ENCODE results near the gene HSP90AA1.

GRCh38 chr14:102089621-102090343 is 2.9 kb upstream of the HSP90AA1 start:
- TF ChIP-seq, protein P1, sequence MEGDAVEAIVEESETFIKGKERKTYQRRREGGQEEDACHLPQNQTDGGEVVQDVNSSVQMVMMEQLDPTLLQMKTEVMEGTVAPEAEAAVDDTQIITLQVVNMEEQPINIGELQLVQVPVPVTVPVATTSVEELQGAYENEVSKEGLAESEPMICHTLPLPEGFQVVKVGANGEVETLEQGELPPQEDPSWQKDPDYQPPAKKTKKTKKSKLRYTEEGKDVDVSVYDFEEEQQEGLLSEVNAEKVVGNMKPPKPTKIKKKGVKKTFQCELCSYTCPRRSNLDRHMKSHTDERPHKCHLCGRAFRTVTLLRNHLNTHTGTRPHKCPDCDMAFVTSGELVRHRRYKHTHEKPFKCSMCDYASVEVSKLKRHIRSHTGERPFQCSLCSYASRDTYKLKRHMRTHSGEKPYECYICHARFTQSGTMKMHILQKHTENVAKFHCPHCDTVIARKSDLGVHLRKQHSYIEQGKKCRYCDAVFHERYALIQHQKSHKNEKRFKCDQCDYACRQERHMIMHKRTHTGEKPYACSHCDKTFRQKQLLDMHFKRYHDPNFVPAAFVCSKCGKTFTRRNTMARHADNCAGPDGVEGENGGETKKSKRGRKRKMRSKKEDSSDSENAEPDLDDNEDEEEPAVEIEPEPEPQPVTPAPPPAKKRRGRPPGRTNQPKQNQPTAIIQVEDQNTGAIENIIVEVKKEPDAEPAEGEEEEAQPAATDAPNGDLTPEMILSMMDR (IDR thresholded peaks at IDR 0.05), result no peak
- TF ChIP-seq POLR2A (IDR thresholded peaks at IDR 0.05), result no peak

All from uterus (tissue), 2 donors.